Hematopoietic multipotent progenitor cell treated with erythropoietin and hydrocortisone succinate and interleukin-3 and kit ligand, for 15 days (in vitro differentiated cells): ENCODE data around the gene HDLBP.

Experiments used
- DNase-seq: peaks from one replicate; pipeline ENCODE4 v3.0.0-alpha.2; 2015; ENCODE audit warnings: low spot score

HDLBP gene

GRCh38 chr2:241315093-241315878 is at the start of gene HDLBP:
Gene HDLBP (minus strand): TSS chr2:241315672. CDS start chr2:241266869, 48,803 bp downstream.
- DNase-seq, result peak; percentile 99

GRCh38 chr2:241364781-241365180 is 49.3 kb upstream of the HDLBP start:
- no peak for DNase-seq

- DNase-seq, result no peak
These were observed 48.0 kb upstream of the HDLBP start for GRCh38 chr2:241363426-241363825.

DNA sequence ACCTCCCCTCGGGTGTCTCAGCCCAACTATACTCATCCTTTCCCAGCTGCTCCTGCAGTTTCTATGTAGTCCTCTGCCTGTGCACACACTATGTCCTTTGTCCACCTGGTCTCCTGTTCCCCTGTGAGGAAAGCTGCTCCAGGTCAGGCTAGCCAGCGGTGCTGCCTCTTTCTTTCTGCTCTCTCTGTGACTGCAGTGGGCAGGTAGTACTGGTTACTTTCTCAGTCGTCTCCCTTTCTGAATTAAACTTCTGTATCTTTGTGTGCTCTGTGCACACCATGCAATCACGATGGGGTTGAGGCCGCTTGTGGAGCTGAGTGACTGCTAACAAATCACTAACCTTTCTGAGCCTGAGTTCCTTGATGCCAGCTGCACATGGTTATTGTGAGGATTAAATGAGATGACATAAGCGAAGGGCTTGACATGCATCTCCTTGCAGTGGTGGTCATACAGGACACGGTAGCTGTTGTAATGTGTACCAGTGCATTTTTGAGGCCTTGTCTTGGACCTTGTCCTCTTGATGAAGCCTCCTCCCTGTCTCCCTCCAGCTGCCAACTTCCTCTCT is 44.1 kb upstream of the HDLBP start:
- DNase-seq, result no peak

DNA sequence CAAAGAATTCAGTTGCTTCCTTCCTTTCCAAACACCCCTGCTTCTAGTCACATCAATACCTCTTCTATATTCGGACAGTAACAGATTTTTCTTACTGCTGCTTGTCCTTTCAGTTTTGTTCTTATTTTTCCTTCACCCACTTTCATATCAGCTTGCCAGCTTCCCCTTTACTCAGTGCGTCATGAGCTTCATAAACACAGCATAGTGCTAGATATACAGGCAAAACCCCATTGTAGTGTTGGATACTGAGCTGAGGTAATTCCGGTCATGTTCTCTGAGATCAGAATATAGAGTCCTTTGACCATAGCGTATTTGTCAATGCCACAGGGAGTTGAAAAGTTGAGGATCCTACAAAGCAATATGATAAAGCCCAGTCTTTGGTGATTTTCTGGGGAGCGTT is 43.0 kb upstream of the HDLBP start:
- DNase-seq, result no peak

DNA sequence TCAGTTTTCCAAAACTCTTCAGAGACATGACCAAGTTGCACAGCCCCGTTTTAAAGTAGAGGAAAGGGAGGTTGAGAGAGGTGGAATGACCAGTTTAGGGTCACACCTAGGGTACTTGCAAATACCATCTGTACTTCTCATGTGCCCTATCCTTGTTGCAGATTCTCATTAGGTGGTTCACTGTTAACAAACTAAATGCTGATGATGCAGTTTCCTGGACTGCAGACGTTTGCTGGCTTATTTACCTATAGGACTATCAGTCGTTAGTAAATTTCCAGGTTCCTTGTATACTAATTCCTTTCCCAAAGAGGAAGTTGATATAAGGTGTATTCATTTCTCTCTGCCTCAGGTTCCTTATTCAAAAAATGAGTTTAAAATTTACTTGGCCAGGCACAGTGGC is 42.1 kb upstream of the HDLBP start:
- DNase-seq, result no peak

- no peak for DNase-seq
These were observed 41.4 kb upstream of the HDLBP start for GRCh38 chr2:241356871-241357260.

- peak; percentile 98 for DNase-seq
These were observed 40.8 kb upstream of the HDLBP start, which contains the start of gene FARP2 for GRCh38 chr2:241355983-241356870. Gene FARP2 (plus strand): TSS chr2:241356285. CDS start chr2:241373108, 16,823 bp downstream.

- peak; percentile 82 for DNase-seq
These were observed 39.5 kb upstream of the HDLBP start for GRCh38 chr2:241354668-241355658.

GRCh38 chr2:241352227-241352626 is 36.8 kb upstream of the HDLBP start:
- DNase-seq, result no peak

DNA sequence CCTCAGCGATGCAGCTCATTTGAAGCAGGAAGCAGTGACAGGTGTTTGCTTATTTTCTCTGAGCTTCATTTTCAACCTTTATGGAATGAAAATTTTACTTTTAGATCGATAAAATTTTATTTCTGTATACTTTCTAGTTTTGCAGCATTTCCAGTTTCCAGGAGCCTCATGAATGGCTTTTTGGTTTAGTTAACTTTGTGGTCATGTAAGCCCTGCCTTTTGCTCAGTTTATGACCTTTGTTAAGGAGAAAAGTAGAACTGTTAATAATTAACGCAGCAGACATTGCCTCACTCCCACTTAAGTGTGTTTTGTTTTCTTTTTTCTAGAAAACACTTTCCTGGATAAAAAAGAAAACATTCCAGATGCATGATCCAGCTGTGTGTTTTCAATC is 36.2 kb upstream of the HDLBP start:
- no peak for DNase-seq

GRCh38 chr2:241350878-241351639 is 35.6 kb upstream of the HDLBP start:
- DNase-seq, result no peak

DNA sequence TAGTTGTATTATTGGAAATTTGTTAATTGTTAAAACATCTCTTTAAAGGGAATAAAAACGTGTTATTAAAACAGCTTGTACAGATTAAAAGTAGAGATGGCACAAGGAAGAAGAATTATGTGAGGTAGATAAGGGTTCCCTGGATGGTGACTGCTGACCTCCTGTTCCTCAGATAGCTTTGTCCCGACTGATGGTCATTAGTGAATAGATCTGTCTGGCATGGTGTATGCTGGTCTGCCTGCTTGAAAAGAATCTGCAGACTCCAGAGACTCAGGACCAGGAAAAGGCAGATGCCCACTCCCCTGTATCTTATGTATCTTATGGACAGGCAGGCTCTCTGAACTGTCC is 35.0 kb upstream of the HDLBP start:
- DNase-seq, result no peak

DNA sequence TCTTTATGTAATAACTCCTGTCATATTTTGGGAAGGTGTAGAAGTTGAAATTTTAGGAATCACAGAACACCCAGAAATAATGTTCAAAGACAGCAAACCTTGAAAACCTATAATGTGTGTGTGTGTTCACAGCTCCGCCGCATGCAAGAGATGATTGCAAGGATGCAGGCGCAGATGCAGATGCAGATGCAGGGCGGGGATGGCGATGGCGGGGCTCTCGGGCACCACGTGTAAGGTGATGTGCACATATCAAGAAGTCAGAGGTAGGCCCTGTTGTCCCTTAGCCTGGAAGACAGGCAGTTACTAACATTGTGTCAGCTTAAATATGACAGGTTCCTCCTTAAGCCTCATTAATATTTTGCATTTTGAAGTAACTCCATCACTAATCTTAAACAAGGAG is 34.5 kb upstream of the HDLBP start:
- DNase-seq, result no peak

DNA sequence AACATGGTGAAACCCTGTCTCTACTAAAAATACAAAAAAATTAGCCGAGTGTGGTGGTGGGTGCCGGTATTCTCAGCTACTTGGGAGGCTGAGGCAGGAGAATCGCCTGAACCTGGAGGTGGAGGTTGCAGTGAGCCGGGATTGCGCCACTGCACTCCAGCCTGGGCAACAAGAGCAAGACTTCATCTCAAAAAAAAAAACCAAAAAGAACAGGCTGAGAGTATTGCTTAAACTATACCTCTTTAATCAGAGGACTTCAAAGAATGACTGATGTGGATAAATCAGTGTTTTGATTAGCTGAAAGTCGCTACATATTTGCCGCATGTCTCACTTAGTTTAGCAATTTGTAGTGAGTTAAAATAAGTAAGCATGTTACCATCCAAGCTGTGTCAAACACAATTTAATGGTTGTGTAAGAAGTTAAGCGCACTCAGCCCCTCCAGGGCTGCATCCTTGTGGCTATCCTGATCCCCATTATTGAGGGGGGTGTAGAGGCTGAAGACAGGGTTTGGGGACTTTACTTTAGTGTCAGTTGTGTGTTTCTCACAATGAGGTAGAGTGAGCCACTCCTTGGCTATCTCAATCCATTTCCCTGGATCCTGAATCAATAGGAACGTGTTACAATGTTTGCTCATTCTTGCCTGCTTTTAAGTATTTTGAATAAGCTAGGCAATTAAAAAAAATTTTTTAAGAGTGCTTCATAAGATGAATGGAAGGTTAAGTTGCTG is 29.6 kb upstream of the HDLBP start:
- DNase-seq, result no peak

- no peak for DNase-seq
These were observed 25.2 kb upstream of the HDLBP start for GRCh38 chr2:241340631-241341163.

DNA sequence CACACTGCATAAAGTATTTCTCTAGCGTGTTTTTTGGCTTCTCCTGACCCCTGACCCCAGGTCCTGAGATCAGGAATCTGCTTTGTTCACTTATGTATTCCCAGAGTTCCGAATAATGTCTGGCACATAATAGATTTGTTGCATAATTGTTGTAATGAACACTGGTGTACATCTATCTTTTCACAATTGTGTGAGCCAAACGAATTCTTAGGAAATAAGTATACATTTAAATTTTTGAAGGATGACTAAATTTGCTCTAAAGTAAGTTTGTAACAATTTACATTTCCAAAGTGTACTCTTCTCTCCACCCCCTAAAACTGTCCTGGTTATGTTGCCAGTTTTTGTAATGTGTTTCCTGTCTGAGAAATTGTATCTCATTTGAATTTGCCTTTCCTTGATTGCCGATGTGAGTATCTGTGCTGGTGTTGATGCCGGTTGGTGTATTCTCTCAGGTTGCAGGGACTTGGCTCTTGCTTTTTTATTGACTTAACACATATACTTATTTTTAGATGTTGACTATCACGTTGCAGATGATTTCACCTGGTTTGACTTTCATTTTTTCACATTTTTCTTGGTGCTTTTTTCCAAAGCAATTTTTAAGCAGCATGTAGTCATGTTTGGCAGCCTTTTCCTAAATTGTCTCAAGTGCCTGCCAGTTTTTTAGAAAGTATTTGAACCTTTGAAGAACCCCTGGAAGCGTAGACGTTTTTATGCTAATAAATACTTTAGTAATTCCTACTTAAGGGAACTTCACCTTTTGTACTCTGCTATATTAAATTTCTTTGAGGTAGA is 24.6 kb upstream of the HDLBP start:
- no peak for DNase-seq

DNA sequence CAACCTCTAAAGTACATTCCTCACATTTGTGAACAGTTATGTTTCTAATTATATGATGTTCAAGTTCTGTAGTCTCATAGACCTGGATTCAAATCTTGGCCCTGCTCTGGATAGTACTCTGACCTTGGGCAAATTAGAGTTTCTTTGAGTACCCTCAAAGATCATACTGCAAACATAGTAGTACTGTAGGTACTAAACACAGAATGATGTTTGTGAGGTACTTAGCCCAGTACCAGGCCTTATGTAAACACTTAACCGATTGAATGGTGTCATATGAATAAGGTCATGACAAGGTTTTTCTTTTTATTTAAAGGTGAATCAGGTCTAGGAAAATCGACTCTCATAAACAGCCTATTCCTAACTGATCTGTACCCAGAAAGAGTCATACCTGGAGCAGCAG is 19.3 kb upstream of the HDLBP start:
- no peak for DNase-seq

GRCh38 chr2:241330616-241330981 is 15.1 kb upstream of the HDLBP start:
- no peak for DNase-seq
